Vagina (tissue), 2 donors: ENCODE data around the gene CBLB. TPM values are rescaled to one million over a fixed set of nuclear protein-coding genes. Genes with fewer than 3 reads are reported as not detected.

Experiments used
- DNase-seq, 2 donors: peaks; one replicate each; pipeline ENCODE4 v3.0.0-alpha.2; 2017; ENCODE audit errors: extremely low spot score in 2 of 2
- H3K27ac ChIP-seq: fragments of 200-600 bp; sonication (generic); one replicate; pipeline ENCODE4 v1.5.1; 2019
- H3K27me3 ChIP-seq: fragments of 200-600 bp; sonication (generic); one replicate; pipeline ENCODE4 v1.5.1; 2019
- H3K36me3 ChIP-seq, 2 donors: fragments of 200-600 bp; sonication (generic); one replicate each; pipeline ENCODE4 v1.5.1; 2017 to 2019
- H3K4me1 ChIP-seq: fragments of 200-600 bp; sonication (generic); one replicate; pipeline ENCODE4 v1.5.1; 2019
- H3K4me3 ChIP-seq, 2 donors: fragments of 200-600 bp; sonication (generic); 1 replicate in 1 of 2; 2 replicates in 1 of 2; pipeline ENCODE4 v1.5.1; 2016 to 2019
- H3K9me3 ChIP-seq: fragments of 200-600 bp; sonication (generic); one replicate; pipeline ENCODE4 v1.5.1; 2019
- CTCF ChIP-seq, 3 experiments: fragments of 450-650 bp in 2 of 3; fragments of 200-600 bp in 1 of 3; sonication (generic) in 1 of 3; IDR thresholded peaks; one replicate each; pipeline ENCODE4 v1.5.1; 2017 to 2019; ENCODE audit warnings: antibody characterized with exemption in 3 of 3, mild to moderate bottlenecking in 2 of 3, moderate library complexity in 2 of 3
- POLR2A ChIP-seq, 2 donors: fragments of 450-650 bp; IDR thresholded peaks; one replicate each; pipeline ENCODE4 v1.6.1; 2017; ENCODE audit warnings: antibody characterized with exemption in 2 of 2, mild to moderate bottlenecking in 2 of 2, moderate library complexity in 2 of 2
- POLR2AphosphoS5 ChIP-seq, 2 donors: sonication (generic); formaldehyde crosslinking; IDR thresholded peaks; one replicate each; pipeline ENCODE4 v1.9.0; 2017; ENCODE audit warnings: antibody characterized with exemption in 2 of 2, mild to moderate bottlenecking in 2 of 2, low read depth in 1 of 2; ENCODE audit not compliant: insufficient read depth in 1 of 2
- intact Hi-C: fragments of 100-400 bp; cut with DNase I; formaldehyde crosslinking; loops from one replicate; pipeline ENCODE4 v1.15.1; 2023
- total RNA-seq: library from RNA; depleted of rRNA; stranded (reverse); fragments of >200 nt; gene quantifications from one replicate; pipeline ENCODE4 v1.2.3, GENCODE V29; 2016

CBLB gene
- total RNA-seq, 1 donor from 2014 or later = 58.4 TPM

- Histone ChIP-seq H3K27me3 (no peaks in the 10 kb centered on the region), H3K4me1 (peaks cover 58% of the 10 kb centered on the region), H3K9me3 (no peaks in the 10 kb centered on the region), H3K36me3 (peaks cover 0 to 9% of the 10 kb centered on the region in 2 donors), H3K27ac (no peak overlapping the region), H3K4me3 (no peak overlapping the region)
- DNase-seq = no peak
- intact Hi-C loops = loop anchor here (10.0 kb wide), 1 partner anchor 101 kb away; no protein-coding TSS in a partner anchor
- TF ChIP-seq CTCF (IDR thresholded peaks at IDR 0.05) (no peak), POLR2A (IDR thresholded peaks at IDR 0.05) (no peak), POLR2AphosphoS5 (IDR thresholded peaks at IDR 0.05; ENCODE audit: insufficient read depth in 1 of 2, low read depth in 1 of 2) (no peak)
Observed at GRCh38 chr3:105863608-105864007, 5.2 kb downstream of the CBLB start.

DNA sequence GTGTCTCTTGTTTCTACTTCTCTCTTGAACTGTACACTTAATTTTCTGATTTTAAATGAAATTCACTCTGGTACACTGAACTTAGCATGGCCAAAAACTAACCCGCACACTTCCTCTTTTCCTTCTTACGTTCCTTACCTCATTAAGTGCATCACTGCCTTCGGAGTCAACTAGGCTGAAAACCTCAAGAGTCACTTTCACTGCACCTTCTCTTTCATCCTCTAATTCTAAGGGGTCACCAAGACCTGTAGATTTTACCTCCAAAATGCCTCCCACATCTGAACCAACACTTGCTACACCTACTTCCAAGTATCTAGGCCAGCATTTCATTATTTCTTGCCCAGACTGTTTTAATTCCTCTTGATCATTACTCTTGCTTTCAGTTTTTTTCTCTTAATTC lies 6.6 kb downstream of the CBLB start:
- Histone ChIP-seq H3K9me3 (no peaks in the 10 kb centered on the region), H3K4me1 (peaks cover 70% of the 10 kb centered on the region), H3K36me3 (peaks cover 0 to 9% of the 10 kb centered on the region in 2 donors), H3K4me3 (no peak overlapping the region), H3K27me3 (no peaks in the 10 kb centered on the region), H3K27ac (no peak overlapping the region)
- no peak for TF ChIP-seq POLR2A (IDR thresholded peaks at IDR 0.05)
- no peak for TF ChIP-seq CTCF (IDR thresholded peaks at IDR 0.05)
- TF ChIP-seq POLR2AphosphoS5 (IDR thresholded peaks at IDR 0.05; ENCODE audit: insufficient read depth in 1 of 2, low read depth in 1 of 2) = no peak
- intact Hi-C loops = loop anchor here (10.0 kb wide), 1 partner anchor 103 kb away; no protein-coding TSS in a partner anchor
- DNase-seq = no peak

DNA sequence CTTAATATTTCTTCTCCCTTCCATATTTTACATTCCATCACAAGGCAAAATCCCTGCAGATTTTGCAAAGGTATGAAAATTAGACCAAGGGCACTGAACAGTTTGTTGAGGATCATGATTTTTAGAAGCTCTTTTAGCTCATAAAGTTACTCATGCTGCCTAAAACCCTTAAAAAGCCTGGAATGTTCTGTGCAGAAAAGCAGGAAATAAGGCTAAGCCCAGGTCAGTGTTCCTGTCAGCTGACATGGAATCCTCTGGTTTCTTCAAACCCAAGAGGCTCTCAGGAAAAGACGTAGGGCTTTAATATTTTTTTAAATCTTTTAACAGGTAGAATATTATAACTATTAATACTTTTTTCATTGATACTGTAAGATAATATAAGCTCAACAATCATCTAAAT lies 8.2 kb downstream of the CBLB start:
- peaks cover 66% of the 10 kb centered on the region for H3K4me1 ChIP-seq
- intact Hi-C loops = loop anchor here (10.0 kb wide), 1 partner anchor 104 kb away; no protein-coding TSS in a partner anchor
- H3K27ac ChIP-seq = peak overlapping the region; percentile 45
- TF ChIP-seq POLR2AphosphoS5 (IDR thresholded peaks at IDR 0.05; ENCODE audit: insufficient read depth in 1 of 2, low read depth in 1 of 2) = peak in 1 of 2 donors; percentile 60
- TF ChIP-seq POLR2A (IDR thresholded peaks at IDR 0.05) = no peak
- no peak for TF ChIP-seq CTCF (IDR thresholded peaks at IDR 0.05)
- no peak overlapping the region for H3K4me3 ChIP-seq
- H3K36me3 ChIP-seq = peaks cover 0 to 9% of the 10 kb centered on the region in 2 donors
- no peak for DNase-seq
- no peaks in the 10 kb centered on the region for H3K9me3 ChIP-seq
- H3K27me3 ChIP-seq = no peaks in the 10 kb centered on the region

GRCh38 chr3:105858017-105858416 lies 10.8 kb downstream of the CBLB start:
- Histone ChIP-seq H3K4me3 (no peak overlapping the region), H3K36me3 (peaks cover 0 to 14% of the 10 kb centered on the region in 2 donors), H3K27me3 (no peaks in the 10 kb centered on the region), H3K4me1 (peaks cover 55% of the 10 kb centered on the region), H3K9me3 (no peaks in the 10 kb centered on the region), H3K27ac (no peak overlapping the region)
- TF ChIP-seq CTCF (IDR thresholded peaks at IDR 0.05) (no peak), POLR2AphosphoS5 (IDR thresholded peaks at IDR 0.05; ENCODE audit: insufficient read depth in 1 of 2, low read depth in 1 of 2) (no peak), POLR2A (IDR thresholded peaks at IDR 0.05) (no peak)
- DNase-seq = no peak
- intact Hi-C loops = no loop called here

DNA sequence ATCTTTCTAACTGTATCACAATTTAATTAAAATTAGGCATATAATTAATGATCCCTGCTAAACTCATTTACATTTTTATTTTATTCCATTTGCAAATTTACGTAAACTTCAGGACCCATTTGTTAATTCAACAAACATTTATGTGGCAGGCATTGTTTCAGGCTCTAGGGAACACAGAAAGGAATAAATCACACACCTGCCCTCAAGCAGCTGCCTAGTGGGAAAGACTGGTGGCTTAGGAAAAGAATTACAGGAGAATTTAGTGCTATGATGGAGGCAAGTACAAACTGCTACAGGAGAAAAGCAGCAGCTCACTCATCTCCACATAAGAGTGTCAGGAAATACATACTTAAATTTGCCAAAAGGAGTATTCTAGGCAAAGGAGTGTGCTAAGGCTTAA lies 11.2 kb downstream of the CBLB start:
- TF ChIP-seq POLR2AphosphoS5 (IDR thresholded peaks at IDR 0.05; ENCODE audit: insufficient read depth in 1 of 2, low read depth in 1 of 2) = no peak
- TF ChIP-seq POLR2A (IDR thresholded peaks at IDR 0.05) = no peak
- TF ChIP-seq CTCF (IDR thresholded peaks at IDR 0.05) = no peak
- no peaks in the 10 kb centered on the region for H3K9me3 ChIP-seq
- no peak overlapping the region for H3K27ac ChIP-seq
- no peak overlapping the region for H3K4me3 ChIP-seq
- H3K4me1 ChIP-seq = peaks cover 51% of the 10 kb centered on the region
- H3K27me3 ChIP-seq = no peaks in the 10 kb centered on the region
- DNase-seq = no peak
- intact Hi-C loops = no loop called here
- peaks cover 0 to 14% of the 10 kb centered on the region in 2 donors for H3K36me3 ChIP-seq
